Endothelial cell (in vitro differentiated cells): ENCODE measurements around the gene FEM1B. TPM values are rescaled to one million over a fixed set of nuclear protein-coding genes. Genes with fewer than 3 reads are reported as not detected.

Experiments
- DNase-seq: peaks from one replicate; pipeline ENCODE4 v3.0.0; 2021; ENCODE audit warnings: low spot score
- H3K27ac Mint-ChIP-seq: one replicate; pipeline ENCODE4 v1.8.0; 2021; ENCODE audit warnings: mixed read lengths, inconsistent platforms; ENCODE audit not compliant: unreplicated experiment
- H3K27me3 Mint-ChIP-seq: one replicate; pipeline ENCODE4 v1.8.0; 2021; ENCODE audit warnings: mild to moderate bottlenecking, moderate library complexity, mixed read lengths, inconsistent platforms; ENCODE audit not compliant: unreplicated experiment
- H3K36me3 Mint-ChIP-seq: one replicate; pipeline ENCODE4 v1.8.0; 2021; ENCODE audit warnings: mild to moderate bottlenecking, low read depth, mixed read lengths, inconsistent platforms; ENCODE audit not compliant: unreplicated experiment
- H3K4me1 Mint-ChIP-seq: one replicate; pipeline ENCODE4 v1.8.0; 2021; ENCODE audit warnings: mild to moderate bottlenecking, mixed read lengths, inconsistent platforms; ENCODE audit not compliant: unreplicated experiment
- H3K4me3 Mint-ChIP-seq: one replicate; pipeline ENCODE4 v1.8.0; 2021; ENCODE audit warnings: mild to moderate bottlenecking, mixed read lengths, inconsistent platforms; ENCODE audit not compliant: unreplicated experiment
- H3K9me3 Mint-ChIP-seq: one replicate; pipeline ENCODE4 v1.8.0; 2021; ENCODE audit warnings: mixed read lengths, inconsistent platforms; ENCODE audit not compliant: unreplicated experiment
- total RNA-seq: library from RNA; stranded (reverse); fragmentation: NEBNext Ultra II Directional; extraction: Animal tissue kit (Norgen Biotek cat#: 25700); gene quantifications from one replicate; pipeline ENCODE4 v1.2.1, GENCODE V29; 2021; ENCODE audit not compliant: unreplicated experiment
- TF ChIP-seq, protein P1 (sequence below): fragments of 200-600 bp; sonication (generic); IDR thresholded peaks from one replicate; pipeline ENCODE4 v1.5.0; 2021; ENCODE audit warnings: antibody characterized with exemption; ENCODE audit not compliant: unreplicated experiment

FEM1B gene
- total RNA-seq, 1 donor from 2014 or later: 47.8 TPM

DNA sequence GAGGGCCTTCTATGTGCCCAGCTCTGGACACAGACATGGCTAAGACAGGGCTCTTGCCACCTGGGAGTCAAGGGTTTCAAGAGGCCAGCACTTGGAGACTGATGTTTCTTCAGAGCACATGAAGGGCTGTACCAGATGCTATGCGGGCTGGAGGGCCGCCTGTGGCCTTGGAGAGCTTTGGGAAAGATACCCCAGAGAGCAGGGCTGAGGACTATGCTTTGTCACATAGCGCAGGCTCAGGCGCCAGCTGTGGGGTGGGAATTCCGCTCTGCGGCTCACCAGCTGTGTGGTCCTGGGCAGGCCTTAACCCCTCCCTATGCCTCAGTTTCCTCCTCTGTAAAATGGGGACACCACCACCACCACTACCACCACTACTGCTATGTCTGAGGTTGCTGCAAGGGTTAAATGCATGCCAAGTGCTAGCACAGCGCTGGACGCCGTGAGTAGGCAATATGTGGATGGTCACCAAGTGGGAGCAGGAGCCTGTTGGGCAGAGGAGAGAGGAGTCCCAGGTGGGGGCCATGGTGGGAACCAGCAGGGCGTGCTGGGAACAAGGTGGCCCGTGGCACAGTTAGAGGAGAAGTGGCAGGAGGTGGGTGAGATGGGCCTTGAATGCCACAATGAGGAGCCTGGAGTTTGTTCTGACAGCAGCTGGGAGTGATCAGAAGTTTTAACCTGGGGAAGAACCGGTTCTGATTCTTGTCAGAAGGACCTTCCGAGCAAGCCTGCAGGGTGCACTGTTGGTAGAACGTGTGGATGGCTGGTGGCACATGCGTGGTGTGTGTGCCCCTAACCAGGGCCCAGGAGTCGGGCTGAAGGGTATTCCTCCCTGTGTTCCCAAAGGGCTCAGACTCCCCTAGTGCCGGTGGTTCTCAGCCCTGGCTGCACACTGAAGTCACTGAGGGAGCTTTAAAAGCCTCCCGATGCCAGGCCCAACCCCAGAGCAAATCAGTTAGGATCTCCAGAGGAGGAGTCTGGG is 41.7 kb downstream of the FEM1B start:
- Mint-ChIP-seq H3K4me3 (no peak overlapping the region), H3K9me3 (no peaks in the 10 kb centered on the region), H3K36me3 (peaks cover 3% of the 10 kb centered on the region), H3K27ac (no peak overlapping the region), H3K4me1 (peaks cover 7% of the 10 kb centered on the region), H3K27me3 (peaks cover 4% of the 10 kb centered on the region)
- DNase-seq: no peak
- TF ChIP-seq, protein P1, sequence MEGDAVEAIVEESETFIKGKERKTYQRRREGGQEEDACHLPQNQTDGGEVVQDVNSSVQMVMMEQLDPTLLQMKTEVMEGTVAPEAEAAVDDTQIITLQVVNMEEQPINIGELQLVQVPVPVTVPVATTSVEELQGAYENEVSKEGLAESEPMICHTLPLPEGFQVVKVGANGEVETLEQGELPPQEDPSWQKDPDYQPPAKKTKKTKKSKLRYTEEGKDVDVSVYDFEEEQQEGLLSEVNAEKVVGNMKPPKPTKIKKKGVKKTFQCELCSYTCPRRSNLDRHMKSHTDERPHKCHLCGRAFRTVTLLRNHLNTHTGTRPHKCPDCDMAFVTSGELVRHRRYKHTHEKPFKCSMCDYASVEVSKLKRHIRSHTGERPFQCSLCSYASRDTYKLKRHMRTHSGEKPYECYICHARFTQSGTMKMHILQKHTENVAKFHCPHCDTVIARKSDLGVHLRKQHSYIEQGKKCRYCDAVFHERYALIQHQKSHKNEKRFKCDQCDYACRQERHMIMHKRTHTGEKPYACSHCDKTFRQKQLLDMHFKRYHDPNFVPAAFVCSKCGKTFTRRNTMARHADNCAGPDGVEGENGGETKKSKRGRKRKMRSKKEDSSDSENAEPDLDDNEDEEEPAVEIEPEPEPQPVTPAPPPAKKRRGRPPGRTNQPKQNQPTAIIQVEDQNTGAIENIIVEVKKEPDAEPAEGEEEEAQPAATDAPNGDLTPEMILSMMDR: no peak

DNA sequence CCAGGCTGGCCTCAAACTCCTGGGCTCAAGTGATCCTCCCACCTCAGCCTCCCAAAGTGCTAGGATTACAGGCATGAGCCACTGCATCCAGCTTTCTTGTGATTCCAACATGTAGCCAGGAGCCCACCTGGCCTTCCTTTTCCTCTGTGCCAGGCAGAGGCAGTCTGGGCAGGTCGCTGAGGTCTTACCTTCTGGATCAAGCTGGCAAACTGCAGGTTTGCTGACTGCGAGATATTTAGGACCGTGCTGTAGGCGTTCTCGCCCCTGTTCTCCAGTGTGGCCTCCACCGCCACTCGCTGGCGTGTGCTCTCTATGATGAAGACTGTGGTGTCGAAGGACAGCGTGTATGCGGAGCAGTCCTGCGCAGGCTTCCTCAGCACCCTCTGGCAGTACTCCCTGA is 42.5 kb downstream of the FEM1B start:
- TF ChIP-seq, protein P1: no peak
- Mint-ChIP-seq H3K36me3 (peaks cover 3% of the 10 kb centered on the region), H3K9me3 (no peaks in the 10 kb centered on the region), H3K4me1 (peaks cover 7% of the 10 kb centered on the region), H3K27ac (no peak overlapping the region), H3K27me3 (peaks cover 4% of the 10 kb centered on the region), H3K4me3 (no peak overlapping the region)
- no peak for DNase-seq

DNA sequence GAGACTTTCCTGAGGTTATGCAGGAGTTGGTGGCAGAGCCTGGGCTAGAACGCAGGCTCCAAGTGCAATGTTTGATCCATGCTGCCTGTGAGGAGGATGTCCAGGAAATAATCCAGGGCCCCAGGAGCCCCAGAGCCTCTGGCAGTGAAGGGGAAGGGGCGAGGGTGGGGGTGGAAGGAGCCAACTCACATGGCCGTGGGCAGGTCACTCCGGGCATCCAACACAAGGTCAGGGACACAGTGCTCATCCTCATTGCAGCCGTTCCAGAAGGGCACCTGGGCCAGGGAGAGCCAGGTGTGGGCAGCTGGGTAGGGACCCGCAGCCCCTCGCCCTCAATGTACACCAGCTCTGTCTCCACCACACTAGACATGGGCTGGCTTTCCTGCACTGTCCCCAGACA is 43.7 kb downstream of the FEM1B start:
- peaks cover 7% of the 10 kb centered on the region for H3K4me1 Mint-ChIP-seq
- TF ChIP-seq, protein P1: no peak
- peaks cover 4% of the 10 kb centered on the region for H3K27me3 Mint-ChIP-seq
- H3K27ac Mint-ChIP-seq: no peak overlapping the region
- H3K36me3 Mint-ChIP-seq: peaks cover 3% of the 10 kb centered on the region
- no peaks in the 10 kb centered on the region for H3K9me3 Mint-ChIP-seq
- no peak for DNase-seq
- H3K4me3 Mint-ChIP-seq: no peak overlapping the region

DNA sequence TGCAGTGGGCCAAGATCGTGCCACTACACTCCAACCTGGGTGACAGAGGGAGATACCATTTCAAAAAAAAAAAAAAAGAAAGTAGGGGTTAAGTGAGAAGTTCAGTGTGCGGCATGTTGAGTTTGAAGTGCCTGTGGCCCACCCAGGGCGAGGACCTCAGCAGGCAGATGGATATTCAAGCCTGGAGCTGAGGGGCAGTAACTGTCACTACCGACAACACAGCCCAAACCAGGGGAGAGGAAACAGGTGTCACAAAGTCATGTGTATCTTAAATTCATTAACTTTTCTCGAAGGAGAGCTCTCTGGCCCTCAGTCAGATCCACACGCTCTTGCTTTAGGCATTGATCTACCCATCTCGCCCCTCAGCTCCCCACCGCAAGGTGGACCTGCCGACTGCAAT is 45.3 kb downstream of the FEM1B start:
- TF ChIP-seq, protein P1: no peak
- peaks cover 4% of the 10 kb centered on the region for H3K27me3 Mint-ChIP-seq
- peaks cover 14% of the 10 kb centered on the region for H3K4me1 Mint-ChIP-seq
- no peak for DNase-seq
- no peaks in the 10 kb centered on the region for H3K9me3 Mint-ChIP-seq
- no peaks in the 10 kb centered on the region for H3K36me3 Mint-ChIP-seq
- H3K27ac Mint-ChIP-seq: no peak overlapping the region
- no peak overlapping the region for H3K4me3 Mint-ChIP-seq

DNA sequence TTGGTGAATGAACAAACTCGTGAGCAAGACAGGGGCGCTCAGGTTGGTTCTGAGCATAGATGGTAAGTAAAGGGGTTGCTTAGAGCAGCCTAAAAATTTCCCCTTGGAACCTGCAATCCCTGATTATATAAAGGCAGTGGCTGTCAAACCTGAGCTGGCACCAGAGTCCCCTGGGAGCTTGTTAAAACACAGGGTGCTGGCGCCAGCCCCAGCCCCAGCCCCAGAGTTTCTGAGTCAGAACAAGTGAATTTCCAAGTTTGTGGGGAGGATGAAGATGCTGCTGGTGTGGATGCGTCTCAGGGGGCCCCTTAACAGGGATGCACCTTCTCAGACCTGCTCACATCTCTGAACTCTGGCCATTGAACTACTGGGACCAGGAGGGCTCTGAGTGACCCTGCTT is 48.2 kb downstream of the FEM1B start:
- Mint-ChIP-seq H3K4me3 (no peak overlapping the region), H3K9me3 (no peaks in the 10 kb centered on the region), H3K4me1 (peaks cover 26% of the 10 kb centered on the region), H3K36me3 (no peaks in the 10 kb centered on the region), H3K27me3 (peaks cover 3% of the 10 kb centered on the region), H3K27ac (no peak overlapping the region)
- no peak for DNase-seq
- TF ChIP-seq, protein P1: no peak
